Activated T-helper 1 cell treated with anti-CD3 and anti-CD28 coated beads, Interleukin-2, amount 50 U/mL, for 16 hours (primary cell): Measurements from ENCODE around the gene FOXP1.
A peak's percentile ranks its signal among the peaks of the same experiment; 100 is the strongest.

ENCODE experiments used
- DNase-seq, 2 donors: peaks; one replicate each; pipeline ENCODE4 v3.0.0-alpha.2; 2020; ENCODE audit warnings: low read depth in 1 of 2, low spot score in 1 of 2

Gene FOXP1

GRCh38 chr3:71066849-71067261, 516.7 kb downstream of the FOXP1 start:
- DNase-seq: peak in 1 of 2 donors; percentile 25

GRCh38 chr3:71066356-71066755, 517.2 kb downstream of the FOXP1 start:
- peak in 1 of 2 donors; percentile 27 for DNase-seq

DNA sequence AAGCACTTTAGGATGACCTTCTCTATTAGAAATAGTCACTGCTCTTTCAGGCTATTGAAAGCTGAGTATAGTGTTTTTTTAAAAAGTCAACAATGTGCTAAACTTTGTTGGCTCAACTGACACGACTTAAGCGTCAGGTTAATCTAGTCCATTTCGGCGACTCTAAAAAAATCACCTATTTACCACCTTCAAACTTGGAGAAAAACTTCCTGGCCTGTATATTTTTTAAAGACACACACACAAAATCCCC, 517.8 kb downstream of the FOXP1 start:
- DNase-seq: no peak

GRCh38 chr3:71064956-71065763, 518.4 kb downstream of the FOXP1 start:
- DNase-seq: peak; percentile 29 to 59

GRCh38 chr3:71064291-71064955, 519.1 kb downstream of the FOXP1 start:
- peak in 1 of 2 donors; percentile 40 for DNase-seq

GRCh38 chr3:71063773-71064290, 519.7 kb downstream of the FOXP1 start:
- DNase-seq: peak in 1 of 2 donors; percentile 33

DNA sequence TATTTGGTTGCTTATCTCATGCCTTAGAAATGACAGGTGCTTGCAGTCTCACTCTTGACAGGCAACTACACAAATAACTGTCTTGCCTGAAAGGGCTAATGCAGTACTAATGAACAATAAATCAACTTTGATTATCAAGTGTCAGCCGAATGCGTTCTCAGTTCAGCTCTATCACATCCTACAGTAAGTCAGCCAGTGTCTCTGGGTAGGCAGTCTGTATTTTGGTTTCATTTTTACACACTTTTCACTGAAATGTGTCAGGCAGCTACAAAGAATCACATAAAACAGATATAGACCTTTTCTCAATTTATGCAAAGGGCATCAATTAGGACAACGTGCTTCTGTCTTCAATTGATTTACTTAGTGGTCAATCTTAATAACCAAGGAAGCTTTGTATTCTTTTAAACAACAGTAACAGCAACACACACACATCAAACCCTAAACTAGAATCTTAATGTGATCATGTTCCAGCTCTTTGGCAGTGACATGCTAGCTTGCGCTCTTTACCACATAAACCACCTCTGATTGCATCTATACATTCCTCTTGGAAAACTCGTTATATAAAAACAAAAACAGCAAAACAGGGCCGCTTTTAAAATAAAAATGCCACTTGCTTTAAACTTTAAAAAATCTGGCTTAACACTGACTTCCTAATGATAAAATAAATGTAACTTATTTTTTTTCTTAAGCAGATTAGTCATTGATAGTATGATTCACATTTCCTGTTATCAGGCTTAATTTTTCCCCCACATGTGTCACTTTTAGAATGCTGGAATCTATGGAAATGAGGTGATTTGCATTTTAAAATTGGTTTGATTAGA, 520.4 kb downstream of the FOXP1 start:
- DNase-seq: no peak

DNA sequence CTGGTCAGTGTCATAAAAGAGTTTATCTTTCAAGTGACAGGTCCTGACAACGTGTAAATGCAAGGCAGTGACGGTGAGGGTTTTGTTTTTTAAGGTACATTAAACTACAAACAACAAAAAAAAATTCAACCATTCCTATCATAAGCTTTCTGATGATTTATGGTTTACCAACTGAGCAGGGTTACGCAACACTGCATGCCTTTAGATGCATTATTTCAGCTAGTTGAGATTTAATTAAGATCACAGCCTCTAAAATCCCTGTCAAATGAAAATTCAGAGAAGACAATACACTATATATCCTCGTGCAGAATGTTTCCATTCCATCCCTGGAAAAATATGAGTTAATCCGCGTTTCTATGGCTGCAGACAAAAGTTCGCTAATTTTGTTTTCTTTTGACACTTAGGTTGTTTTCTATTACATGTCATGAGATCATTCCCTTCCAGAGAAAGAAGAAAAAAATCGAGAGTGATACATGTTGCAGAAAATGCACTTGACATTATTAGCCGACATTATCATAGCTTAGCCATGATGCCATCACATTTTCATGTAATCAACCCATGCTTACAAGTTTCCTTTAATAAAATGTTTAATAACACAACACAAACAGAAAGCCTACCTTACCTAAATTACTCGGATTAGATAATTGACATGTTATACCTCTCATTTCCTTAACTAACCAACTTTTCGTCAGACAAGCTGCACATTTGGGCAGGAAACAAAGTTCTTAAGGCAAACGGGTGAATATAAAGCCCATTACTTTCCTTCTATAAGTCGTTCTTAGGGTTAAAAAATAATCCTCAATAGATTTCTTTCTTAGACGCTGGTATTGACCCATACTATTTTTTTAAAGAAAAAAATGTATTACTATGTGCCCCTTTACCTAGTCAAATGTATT, 521.2 kb downstream of the FOXP1 start:
- no peak for DNase-seq

GRCh38 chr3:71061581-71061980, 521.9 kb downstream of the FOXP1 start:
- no peak for DNase-seq

- no peak for DNase-seq
Observed at GRCh38 chr3:71061037-71061436, 522.5 kb downstream of the FOXP1 start.

DNA sequence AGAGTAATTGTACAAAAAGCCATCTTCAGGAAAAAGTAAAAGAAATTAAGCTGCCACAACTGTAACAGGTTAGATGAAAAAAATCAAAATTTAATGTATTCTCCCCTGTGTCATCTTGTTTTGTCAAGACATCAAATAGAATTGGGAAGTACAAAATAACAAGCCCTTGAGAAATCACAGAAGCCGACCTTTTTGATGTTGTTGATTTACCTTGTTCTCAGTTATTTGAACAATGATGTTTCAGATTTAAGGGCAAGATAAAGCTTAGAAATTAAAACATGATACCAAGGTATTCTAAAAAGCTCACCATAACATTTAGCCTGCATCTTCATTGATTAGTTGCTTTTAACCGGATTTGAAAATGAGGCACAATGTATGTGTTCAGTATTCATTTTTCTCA, 523.0 kb downstream of the FOXP1 start:
- DNase-seq: no peak

DNA sequence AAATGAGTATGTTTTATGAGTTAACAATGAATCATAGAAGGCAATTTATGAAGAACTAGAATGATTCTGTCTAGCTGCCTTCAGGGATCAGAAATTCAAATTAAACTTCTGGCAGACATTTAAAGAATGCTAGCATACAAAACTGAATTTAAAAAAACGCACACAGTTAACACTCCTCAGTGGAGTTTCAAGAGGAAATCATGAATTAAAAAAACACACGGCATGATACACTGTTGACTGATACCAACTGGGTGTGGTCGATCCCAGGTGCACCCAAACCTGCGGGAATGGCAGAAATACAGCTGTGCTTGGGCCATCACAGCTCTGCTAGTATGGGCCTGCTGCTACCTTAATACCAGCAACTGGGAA, 526.0 kb downstream of the FOXP1 start:
- DNase-seq: no peak

DNA sequence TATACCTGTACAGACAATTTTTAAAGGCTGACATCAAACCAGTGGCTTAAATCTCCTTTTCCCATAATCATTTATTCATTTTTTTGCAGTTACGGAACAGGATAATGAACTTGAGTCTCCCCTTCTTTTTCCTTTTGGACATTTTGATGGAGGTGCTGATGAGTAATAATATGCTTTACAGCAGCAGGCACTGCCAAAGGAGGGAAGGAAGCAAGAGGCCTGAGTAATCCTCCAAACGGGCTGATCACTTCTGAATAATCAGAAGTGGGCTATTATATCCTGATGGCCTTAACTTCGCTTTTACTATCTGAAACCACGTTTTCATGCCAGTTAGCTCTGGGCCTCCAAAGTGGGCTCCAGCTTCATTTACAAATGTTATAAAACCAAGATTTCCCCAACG, 527.2 kb downstream of the FOXP1 start:
- no peak for DNase-seq

DNA sequence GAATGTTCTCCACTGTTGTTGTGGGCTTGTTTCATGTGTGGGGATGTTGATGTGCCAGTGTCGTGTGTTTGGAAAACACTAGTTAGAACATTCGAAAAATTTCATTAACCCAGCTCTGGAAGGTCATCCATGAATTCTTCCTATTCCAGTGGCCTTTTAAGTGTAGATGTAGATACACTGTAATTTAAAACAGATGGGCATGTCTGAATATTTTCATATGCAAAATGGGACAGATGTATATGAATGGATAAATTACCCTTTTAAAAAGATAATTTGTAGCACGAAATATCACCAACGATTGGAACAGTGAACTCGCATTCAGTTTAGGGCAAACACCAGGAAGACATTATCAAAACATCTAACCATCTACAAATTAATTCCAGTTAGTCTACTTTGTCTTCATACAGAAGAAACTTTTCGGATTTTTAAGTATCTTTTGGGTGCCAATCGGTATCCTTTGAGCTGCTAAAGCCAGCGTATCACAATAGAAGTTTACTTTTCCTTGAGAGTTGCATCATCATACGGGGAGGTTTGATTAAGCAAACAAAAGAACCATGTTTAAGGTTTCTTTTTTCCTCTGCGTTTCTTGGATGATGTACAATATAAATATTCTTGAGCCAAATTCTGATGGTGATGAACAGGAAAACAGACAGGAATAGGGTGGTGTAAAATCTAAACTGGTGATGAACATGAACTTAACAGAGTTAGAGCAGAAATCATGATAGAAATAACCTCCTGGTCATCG, 528.1 kb downstream of the FOXP1 start:
- DNase-seq: no peak

- no peak for DNase-seq
Observed at GRCh38 chr3:71054312-71054711, 529.2 kb downstream of the FOXP1 start.

GRCh38 chr3:71053495-71053894, 530.0 kb downstream of the FOXP1 start:
- DNase-seq: no peak

- DNase-seq: no peak
Observed at GRCh38 chr3:71052716-71053115, 530.8 kb downstream of the FOXP1 start.

- no peak for DNase-seq
Observed at GRCh38 chr3:71051893-71052687, 531.4 kb downstream of the FOXP1 start.

GRCh38 chr3:71051259-71051595, 532.3 kb downstream of the FOXP1 start:
- no peak for DNase-seq
